NCI-H1092 treated with DMSO at 0.1 percent for 48 hours (cell line): ENCODE measurements around the gene POF1B.
"Not testable (repeated sequence)": the region's sequence is repeated elsewhere in the genome, so short reads cannot be mapped to it uniquely, and the experiment has no call there.

Experiments
- DNase-seq: peaks from one replicate; lab custom pipeline; 2025; lab: John Stamatoyannopoulos, UW

Gene POF1B, protein sequence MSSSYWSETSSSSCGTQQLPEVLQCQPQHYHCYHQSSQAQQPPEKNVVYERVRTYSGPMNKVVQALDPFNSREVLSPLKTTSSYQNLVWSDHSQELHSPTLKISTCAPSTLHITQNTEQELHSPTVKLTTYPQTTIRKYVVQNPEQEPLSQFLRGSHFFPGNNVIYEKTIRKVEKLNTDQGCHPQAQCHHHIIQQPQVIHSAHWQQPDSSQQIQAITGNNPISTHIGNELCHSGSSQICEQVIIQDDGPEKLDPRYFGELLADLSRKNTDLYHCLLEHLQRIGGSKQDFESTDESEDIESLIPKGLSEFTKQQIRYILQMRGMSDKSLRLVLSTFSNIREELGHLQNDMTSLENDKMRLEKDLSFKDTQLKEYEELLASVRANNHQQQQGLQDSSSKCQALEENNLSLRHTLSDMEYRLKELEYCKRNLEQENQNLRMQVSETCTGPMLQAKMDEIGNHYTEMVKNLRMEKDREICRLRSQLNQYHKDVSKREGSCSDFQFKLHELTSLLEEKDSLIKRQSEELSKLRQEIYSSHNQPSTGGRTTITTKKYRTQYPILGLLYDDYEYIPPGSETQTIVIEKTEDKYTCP

DNA sequence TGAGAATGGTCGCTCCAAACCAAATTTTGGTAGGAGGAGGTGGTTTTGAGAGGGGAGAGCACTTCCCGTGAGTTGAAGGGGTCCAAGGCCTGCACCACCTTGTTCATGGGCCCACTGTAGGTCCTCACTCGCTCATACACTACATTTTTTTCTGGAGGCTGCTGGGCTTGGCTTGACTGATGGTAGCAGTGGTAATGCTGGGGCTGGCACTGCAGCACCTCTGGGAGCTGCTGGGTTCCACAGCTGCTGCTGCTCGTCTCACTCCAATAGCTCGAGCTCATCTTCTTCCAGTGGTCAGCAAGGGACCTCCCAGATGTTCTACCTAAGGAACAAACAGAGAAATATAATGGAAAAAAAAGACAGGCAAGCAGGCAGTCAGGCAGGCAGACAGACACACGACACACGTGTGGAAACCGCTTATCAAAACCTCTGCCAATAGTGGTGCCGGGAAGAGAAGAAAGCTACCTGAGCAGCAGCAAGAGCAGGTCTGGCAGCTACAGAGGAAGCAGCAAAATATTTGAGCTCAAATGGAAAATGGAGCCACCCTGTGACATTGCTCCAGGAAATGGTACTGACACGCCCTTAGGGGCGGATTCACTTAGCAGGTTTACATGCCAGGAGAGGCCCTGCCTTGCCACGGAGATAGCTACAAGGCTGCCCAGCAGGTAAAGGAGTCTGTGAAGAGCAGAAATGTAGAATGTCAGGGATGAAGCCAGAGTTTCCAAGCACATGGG, at the start of gene POF1B:
POF1B (minus strand) TSS at position 492 of the 734 bp plus-strand sequence; CDS start at position 281, 211 bp downstream.
- no peak for DNase-seq

DNA sequence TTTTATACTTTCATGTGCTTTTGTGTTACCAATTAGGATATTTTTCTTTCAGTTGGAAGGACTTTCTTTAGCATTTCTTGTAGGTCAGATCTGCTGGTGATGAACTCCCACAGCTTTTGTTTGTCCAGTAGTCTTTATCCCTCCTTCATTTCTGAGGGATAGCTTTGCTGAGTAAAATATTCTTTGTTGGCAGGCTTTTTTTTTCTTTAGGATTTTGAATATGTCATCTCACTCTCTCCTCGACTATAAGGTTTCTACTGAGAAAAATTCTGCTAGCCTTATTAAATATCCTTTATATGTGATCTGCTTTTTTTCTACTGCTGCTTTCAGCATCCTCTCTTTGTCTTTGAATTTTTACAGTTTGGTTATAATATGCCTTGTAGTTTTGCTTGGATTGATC, 49.6 kb upstream of the POF1B start:
- no peak for DNase-seq

DNA sequence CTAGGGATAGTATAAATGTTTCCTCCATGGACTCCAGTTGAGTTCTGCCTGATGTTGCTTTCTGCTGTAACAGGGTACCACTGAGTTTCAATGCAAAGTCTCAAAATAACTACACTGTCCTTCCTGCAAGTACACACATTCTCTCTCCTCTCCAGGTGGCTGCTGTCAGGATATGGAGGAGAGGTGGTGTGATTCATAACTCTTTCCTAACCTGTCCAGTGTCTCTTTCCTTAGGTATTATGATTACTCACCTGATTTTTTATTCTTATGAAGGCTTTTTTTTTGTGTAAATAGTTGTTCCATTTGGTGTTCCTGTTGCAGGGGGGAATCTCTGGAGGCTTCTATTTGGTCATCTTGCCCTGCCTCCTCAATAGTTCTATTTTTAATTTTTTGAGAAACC, 39.8 kb upstream of the POF1B start:
- no peak for DNase-seq

DNA sequence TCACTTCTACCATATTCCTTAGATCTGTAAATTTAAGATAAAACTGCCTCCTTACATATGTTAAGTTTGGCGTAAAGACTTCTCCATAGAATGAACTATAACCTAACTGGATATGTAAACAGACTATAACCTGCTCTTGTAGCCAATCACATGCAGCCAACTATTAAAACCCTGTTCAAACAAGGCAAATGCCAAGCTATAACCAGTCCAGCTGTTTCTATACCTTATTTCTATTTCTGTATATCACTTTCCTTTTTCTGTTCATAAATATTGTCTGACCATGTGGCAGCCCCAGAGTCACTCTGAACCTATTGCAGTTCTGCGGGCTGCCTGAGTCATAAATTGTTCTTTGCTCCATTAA, 12.4 kb upstream of the POF1B start:
- DNase-seq: no peak

DNA sequence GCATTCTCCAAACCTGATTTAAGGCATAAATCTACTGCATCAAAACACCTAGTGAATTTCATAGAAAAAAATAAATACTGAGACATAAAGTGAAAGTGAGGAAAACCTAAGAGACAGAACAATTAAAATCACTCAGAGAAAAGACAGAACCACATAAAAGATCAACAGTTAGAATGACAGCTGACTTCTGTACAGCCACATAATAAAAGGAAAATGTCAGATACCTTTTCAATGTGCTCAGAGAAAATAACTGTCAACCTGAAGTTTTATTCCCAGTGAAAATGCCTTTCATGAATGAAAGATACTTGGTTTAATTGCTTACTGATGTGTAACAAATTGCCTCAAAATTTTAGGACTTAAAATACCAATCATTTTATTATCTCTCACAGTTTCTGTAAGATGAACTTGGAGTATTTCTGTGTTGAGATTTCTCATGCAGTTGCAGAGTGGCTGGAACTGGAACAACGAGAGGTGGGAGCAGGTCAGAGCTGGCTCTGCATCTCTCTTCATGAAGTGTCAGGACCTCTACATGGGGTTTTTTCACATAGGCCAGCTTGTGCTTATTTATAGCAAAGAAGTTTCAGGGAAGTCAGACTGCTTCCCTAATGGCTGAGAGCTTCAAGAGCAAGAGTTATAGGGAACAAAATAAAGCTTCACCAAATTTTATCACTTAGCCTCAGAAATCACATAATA, 11.9 kb upstream of the POF1B start:
- DNase-seq: no peak

DNA sequence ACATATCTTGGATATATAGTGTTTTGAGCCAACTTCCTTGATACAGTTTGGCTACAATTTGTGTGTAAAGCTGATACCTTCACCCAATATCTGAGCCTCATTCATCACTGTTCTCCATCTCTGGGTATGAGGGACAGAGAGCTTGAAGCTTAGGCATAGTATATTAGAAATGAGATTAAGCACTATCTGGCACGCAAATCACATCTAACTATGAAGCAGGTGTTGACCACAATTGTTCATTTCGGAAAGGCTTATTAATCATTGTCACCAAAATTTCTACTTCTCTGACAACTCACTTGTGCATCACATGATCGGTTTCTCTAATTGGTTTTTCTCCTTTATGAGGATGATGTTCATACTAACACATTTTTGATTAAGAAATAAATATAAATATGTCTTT, 2.1 kb upstream of the POF1B start:
- no peak for DNase-seq

- DNase-seq: no peak
Measured at GRCh38 chrX:85378461-85378860, 1.0 kb downstream of the POF1B start.

GRCh38 chrX:85375333-85375738, 4.1 kb downstream of the POF1B start:
- no peak for DNase-seq

DNA sequence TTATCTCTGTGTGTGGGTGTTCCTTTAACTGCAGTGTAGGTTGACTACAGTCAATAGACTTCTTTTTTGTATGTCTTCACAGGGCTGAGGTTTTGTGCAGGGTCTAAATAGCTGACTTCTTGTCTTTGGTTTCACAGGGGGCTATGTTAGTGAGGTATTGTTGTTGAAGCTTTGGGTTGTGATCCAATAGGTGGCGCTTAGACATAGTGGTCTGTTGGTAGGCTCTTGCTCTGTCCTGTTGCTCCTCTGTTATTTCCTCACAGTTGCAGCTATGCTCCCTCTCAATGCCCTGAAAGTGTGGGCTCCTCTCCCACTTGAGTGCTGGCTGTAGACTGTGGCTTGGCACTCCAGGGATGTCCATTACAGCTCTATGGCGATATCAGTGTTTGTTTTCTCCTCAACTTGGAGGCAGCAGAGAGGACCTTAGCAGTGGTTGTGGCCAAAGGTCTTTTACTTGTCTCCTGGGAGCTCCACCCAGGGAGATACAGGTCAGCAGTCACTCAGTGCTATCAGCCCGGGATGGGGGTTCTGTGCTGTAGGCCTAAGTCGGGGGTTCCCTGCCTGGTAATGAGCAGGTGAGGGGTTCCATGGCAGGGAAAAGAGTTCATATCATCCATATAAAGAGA, 14.0 kb downstream of the POF1B start:
- DNase-seq: no peak

DNA sequence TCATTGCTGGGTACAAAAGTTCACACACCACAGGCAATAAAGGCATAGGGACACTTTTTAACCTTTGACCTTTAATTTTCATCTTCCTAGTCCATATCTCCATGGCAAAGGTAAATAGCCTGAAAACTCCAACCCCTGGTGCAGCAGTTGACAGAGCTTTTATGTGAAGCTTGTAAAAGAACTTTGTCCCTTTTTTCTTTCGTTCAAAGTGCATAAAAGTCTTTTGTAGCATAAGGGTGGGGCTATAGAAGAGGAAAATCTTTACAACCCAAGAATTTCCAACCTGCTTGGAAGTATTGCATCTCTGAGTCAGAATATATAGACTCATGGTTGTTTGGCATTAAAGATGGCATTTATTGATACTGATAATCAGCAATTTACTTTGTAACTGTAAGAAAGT, 20.4 kb downstream of the POF1B start:
- DNase-seq: no peak

- DNase-seq: no peak
Measured at GRCh38 chrX:85345523-85345922, 33.9 kb downstream of the POF1B start.

GRCh38 chrX:85327060-85327333, 52.5 kb downstream of the POF1B start:
- DNase-seq: no peak

- DNase-seq: no peak
Measured at GRCh38 chrX:85326234-85327059, 53.0 kb downstream of the POF1B start.

DNA sequence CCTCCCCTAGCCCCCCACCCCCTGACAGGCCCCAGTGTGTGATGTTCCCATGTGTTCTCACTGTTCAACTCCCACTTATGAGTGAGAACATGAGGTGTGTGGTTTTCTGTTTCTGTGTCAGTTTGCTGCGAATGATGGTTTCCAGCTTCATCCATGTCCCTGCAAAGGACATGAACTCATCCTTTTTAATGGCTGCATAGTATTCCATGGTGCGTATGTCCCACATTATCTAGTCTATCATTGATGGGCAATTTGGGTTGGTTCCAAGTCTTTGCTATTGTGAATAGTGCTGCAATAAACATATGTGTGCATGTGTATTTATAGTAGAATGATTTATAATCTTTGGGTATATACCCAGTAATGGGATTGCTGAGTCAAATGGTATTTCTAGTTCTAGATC, 68.1 kb downstream of the POF1B start:
- not testable (repeated sequence) for DNase-seq

DNA sequence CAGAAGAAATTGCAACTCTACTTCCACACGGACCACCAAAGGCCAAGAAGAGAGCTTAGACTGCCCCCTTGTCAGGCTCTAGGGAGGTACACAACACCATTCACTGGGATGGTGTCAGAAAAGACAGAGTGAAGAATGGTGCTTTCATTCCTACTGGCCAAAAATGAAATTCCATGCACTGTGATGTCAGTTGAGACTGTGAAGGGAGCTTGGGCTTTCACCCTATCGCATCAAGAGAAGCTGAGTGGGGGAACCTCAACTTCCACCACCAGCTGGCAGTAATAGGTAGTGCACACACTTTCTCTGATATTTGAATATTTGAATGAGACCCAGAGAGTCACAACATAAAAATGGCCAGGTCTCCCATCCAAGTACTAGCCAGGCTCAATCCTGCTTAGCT, 69.7 kb downstream of the POF1B start:
- no peak for DNase-seq

DNA sequence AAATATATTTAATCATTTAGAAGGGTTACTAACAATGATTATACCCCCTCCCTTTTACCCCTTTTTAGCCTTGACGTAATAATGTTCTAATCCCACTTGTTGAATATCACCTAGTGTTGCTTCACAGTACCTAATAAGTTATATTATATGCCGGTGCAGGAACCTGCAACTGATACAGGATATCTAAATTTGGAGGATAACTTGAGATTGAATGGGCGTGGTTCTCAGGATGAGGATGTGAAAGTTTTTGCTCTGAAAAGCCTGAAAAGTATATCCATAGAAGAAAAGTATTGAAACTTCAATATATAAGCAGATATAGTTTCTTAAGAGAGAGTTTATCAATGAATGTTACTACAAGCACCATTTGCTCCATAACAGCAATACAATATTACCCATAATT, 75.9 kb downstream of the POF1B start:
- DNase-seq: no peak

DNA sequence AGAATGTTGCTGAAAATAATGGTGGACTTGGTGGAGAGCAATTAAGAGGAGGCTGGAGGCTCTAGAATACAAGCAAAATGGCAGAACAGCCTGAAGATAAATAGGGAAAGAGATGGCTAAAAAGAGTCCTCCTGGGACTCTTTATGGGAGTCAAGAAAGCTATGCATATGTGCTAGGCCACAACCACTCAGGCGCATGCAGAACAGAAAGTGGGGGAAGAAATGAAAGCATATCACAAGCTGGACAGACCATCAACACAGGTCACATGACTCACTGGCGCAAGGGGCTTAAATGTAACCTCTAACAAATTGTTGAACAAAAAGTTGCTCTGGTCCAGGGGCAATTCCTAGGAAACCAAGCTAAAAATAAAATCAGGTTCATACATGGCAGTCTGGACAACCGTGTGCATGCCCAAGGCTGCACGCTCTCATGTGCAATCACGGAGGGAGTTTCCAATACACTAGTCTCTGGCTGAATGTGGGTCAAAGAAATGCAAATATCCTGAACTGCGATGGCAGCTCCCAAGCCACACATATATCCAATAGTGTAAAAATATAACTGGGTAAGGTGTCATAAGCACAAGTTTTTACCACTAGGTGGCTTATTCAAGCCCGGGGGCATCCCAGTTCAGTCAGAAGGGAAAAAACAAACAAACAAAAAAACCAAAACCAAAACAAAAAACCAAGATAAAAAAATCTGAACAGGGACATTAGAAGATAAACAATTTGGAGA, 90.3 kb downstream of the POF1B start:
- no peak for DNase-seq

DNA sequence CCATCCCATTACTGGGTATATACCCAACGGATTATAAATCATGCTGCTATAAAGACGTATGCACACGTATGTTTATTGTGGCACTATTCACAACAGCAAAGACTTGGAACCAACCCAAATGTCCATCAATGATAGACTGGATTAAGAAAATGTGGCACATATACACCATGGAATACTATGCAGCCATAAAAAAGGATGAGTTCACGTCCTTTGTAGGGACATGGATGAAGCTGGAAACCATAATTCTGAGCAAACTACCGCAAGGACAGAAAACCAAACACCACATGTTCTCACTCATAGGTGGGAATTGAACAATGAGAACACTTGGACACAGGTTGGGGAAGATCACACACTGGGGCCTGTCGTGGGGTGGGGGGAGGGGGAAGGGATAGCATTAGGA, 94.2 kb downstream of the POF1B start:
- DNase-seq: not testable (repeated sequence)

DNA sequence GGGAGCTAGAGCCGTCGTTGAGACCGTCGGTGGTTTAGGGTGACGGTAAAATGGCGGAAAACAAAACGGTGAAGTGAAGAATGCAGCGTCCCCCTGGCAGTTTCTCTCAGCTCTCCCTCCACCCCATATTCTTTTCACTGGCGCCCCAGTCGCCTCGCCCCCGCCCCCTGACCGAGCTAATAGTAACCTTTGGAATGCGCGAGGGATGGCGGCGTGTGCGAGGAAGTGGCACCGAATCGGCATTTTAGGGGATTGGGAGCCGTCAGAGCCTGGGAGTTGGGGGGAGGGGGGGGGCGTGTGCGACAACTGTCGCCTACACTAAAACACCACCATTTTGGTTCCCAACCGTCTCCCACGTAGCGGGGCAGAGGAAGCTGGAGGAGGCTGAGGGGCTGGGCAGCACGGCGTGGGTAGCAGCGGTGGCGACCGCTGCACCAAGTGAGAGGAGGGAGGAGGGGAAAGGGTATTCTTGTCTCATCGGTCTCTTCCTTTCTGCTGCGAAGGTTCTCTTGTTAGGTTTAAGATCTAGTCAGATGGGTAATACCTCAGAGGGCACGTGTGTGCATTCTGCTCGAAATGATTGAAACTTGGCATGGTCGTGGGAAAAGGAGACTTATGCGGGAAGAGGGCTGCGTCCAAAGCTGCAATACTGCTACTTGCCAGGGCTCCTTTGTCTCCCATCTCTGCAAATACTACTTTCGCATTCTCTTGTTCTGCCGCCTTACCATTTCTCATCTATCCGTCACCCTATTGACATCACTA, 134.8 kb downstream of the POF1B start:
- DNase-seq: peak; percentile 55
